MM.1S (cell line): Measurements from ENCODE around the gene DNAL1.

ENCODE experiments used
- DNase-seq: peaks from one replicate; pipeline ENCODE4 v3.0.0-alpha.2; 2015
- H2AFZ ChIP-seq: fragments of 300-600 bp; sonication (generic); 2 replicates; pipeline ENCODE4 v1.6.0; 2016; ENCODE audit warnings: antibody characterized with exemption, low read length
- H3F3A ChIP-seq: fragments of 300-600 bp; sonication (generic); 2 replicates; pipeline ENCODE4 v1.6.1; 2016; ENCODE audit warnings: mild to moderate bottlenecking, antibody characterized with exemption, low read length, moderate library complexity, mixed read lengths; ENCODE audit not compliant: insufficient read depth
- H3K27ac ChIP-seq: fragments of 300-600 bp; sonication (generic); 2 replicates; pipeline ENCODE4 v1.5.1; 2016; ENCODE audit warnings: mild to moderate bottlenecking, low read length
- H3K27me3 ChIP-seq: fragments of 300-600 bp; sonication (generic); replicated peaks from 2 replicates; pipeline ENCODE4 v1.6.0; 2016; ENCODE audit warnings: low read length; ENCODE audit not compliant: insufficient read depth
- H3K36me3 ChIP-seq: fragments of 300-600 bp; sonication (generic); replicated peaks from 2 replicates; pipeline ENCODE4 v1.6.1; 2016; ENCODE audit warnings: mild to moderate bottlenecking, low read length, mixed read lengths; ENCODE audit not compliant: insufficient read depth
- H3K4me1 ChIP-seq: fragments of 300-600 bp; sonication (generic); 2 replicates; pipeline ENCODE4 v1.6.1; 2016; ENCODE audit warnings: low read length, mixed read lengths
- H3K4me2 ChIP-seq: fragments of 300-600 bp; sonication (generic); 2 replicates; pipeline ENCODE4 v1.6.0; 2016; ENCODE audit warnings: low read depth, low read length
- H3K4me3 ChIP-seq: fragments of 300-600 bp; sonication (generic); 2 replicates; pipeline ENCODE4 v1.5.1; 2016; ENCODE audit warnings: low read length, mixed read lengths
- H3K79me2 ChIP-seq: fragments of 300-600 bp; sonication (generic); 2 replicates; pipeline ENCODE4 v1.6.1; 2016; ENCODE audit warnings: mixed run types, low read length, mixed read lengths
- H3K9ac ChIP-seq: fragments of 300-600 bp; sonication (generic); 2 replicates; pipeline ENCODE4 v1.6.1; 2016; ENCODE audit warnings: low read length, mixed read lengths
- H3K9me2 ChIP-seq: fragments of 300-600 bp; sonication (generic); replicated peaks from 2 replicates; pipeline ENCODE4 v1.6.1; 2016; ENCODE audit warnings: mild to moderate bottlenecking, low read length, mixed read lengths; ENCODE audit not compliant: insufficient read depth
- H3K9me3 ChIP-seq: fragments of 300-600 bp; sonication (generic); replicated peaks from 2 replicates; pipeline ENCODE4 v1.6.1; 2016; ENCODE audit warnings: mild to moderate bottlenecking, low read length, mixed read lengths; ENCODE audit not compliant: insufficient read depth
- H4K20me1 ChIP-seq: fragments of 300-600 bp; sonication (generic); 2 replicates; pipeline ENCODE4 v1.6.1; 2016; ENCODE audit warnings: mild to moderate bottlenecking, low read length, moderate library complexity, mixed read lengths; ENCODE audit not compliant: insufficient read depth
- CTCF ChIP-seq: fragments of 300-600 bp; sonication (generic); IDR thresholded peaks from 2 replicates; pipeline ENCODE4 v1.5.1; 2016; ENCODE audit warnings: antibody characterized with exemption, low read length, mixed read lengths
- EZH2 ChIP-seq: fragments of 300-600 bp; sonication (generic); optimal IDR thresholded peaks from 2 replicates; pipeline ENCODE3; 2017; ENCODE audit warnings: low read depth, mild to moderate bottlenecking, antibody characterized with exemption, low read length, mixed read lengths
- EZH2phosphoT487 ChIP-seq: fragments of 300-600 bp; sonication (generic); IDR thresholded peaks from 2 replicates; pipeline ENCODE4 v1.6.1; 2018; ENCODE audit warnings: antibody characterized with exemption, low read length

Gene DNAL1

DNA sequence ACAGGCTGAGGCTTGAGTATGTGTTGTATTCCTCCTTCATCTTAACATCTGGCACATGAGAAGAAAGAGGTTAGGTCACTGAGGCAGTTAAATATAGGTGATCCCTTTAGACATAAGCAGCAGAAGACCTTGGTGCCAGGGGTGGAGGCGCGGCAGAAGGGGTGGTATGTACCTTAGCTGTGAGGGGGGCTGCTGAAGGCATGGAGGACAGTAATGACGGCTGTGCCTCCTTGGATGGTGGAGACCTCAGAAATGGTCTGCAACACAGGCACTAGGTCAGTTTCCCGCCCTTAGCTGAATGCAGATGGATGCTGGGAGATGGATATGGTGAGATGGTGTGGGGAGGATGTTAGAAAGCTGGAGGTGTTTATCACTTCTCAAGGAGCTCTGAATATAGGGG is 70.9 kb downstream of the DNAL1 start:
- no peak overlapping the region for H3K9ac ChIP-seq
- H3K9me3 ChIP-seq = no peaks in the 10 kb centered on the region
- H3K27me3 ChIP-seq = no peaks in the 10 kb centered on the region
- peaks cover 4% of the 10 kb centered on the region; the same call in 1 of the 2 replicates for H3K4me1 ChIP-seq
- H3K27ac ChIP-seq = no peak overlapping the region
- no peak overlapping the region for H3K4me2 ChIP-seq
- no peaks in the 10 kb centered on the region for H3K79me2 ChIP-seq
- H3K9me2 ChIP-seq = no peaks in the 10 kb centered on the region
- H3K36me3 ChIP-seq = no peaks in the 10 kb centered on the region
- no peaks in the 10 kb centered on the region for H4K20me1 ChIP-seq
- TF ChIP-seq EZH2 (no peak), EZH2phosphoT487 (no peak), CTCF (no peak)
- no peak overlapping the region for H2AFZ ChIP-seq
- DNase-seq = no peak
- no peaks in the 10 kb centered on the region for H3F3A ChIP-seq
- H3K4me3 ChIP-seq = no peak overlapping the region

DNA sequence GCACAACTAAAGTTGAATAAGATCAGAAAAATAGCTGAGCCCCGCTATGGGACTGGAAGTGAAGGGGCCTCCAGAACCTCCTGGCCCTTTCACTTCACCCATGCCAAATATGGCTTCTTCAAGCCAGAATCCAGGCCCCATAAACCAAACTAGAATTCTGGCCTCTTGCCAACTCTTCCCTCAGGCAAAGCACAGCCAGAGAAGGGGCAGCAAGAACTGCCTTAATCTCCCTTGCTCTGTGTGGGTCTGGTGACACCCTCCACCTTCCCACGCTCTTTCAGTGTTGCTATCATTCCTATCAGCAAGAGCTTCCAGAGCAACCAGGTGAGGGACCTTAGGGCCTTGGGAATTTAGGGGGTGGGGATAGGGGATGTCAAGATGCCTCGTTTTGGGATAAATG is 72.5 kb downstream of the DNAL1 start:
- Histone ChIP-seq H3K27ac (no peak overlapping the region), H3K4me3 (no peak overlapping the region), H3K27me3 (no peaks in the 10 kb centered on the region), H4K20me1 (no peaks in the 10 kb centered on the region), H3K36me3 (no peaks in the 10 kb centered on the region), H3K9ac (no peak overlapping the region), H3K4me1 (peaks cover 4% of the 10 kb centered on the region; the same call in 1 of the 2 replicates), H2AFZ (no peak overlapping the region), H3K4me2 (no peak overlapping the region), H3K9me2 (no peaks in the 10 kb centered on the region), H3K79me2 (no peaks in the 10 kb centered on the region), H3F3A (no peaks in the 10 kb centered on the region), H3K9me3 (no peaks in the 10 kb centered on the region)
- no peak for TF ChIP-seq CTCF
- no peak for TF ChIP-seq EZH2phosphoT487
- no peak for TF ChIP-seq EZH2
- DNase-seq = no peak

GRCh38 chr14:73717711-73718417 is 73.1 kb downstream of the DNAL1 start:
- H3F3A ChIP-seq = no peaks in the 10 kb centered on the region
- H4K20me1 ChIP-seq = no peaks in the 10 kb centered on the region

More at GRCh38 chr14:73717711-73718417, 73.1 kb downstream of the DNAL1 start:
- no peaks in the 10 kb centered on the region for H3K9me3 ChIP-seq
- H3K4me1 ChIP-seq = peaks cover 4% of the 10 kb centered on the region; the same call in 1 of the 2 replicates
- H3K27me3 ChIP-seq = no peaks in the 10 kb centered on the region
- no peak overlapping the region for H3K27ac ChIP-seq
- H3K9me2 ChIP-seq = no peaks in the 10 kb centered on the region
- H3K9ac ChIP-seq = no peak overlapping the region
- no peak overlapping the region for H3K4me3 ChIP-seq
- no peaks in the 10 kb centered on the region for H3K36me3 ChIP-seq
- no peak for DNase-seq
- H3K79me2 ChIP-seq = no peaks in the 10 kb centered on the region
- H2AFZ ChIP-seq = no peak overlapping the region
- H3K4me2 ChIP-seq = no peak overlapping the region
- TF ChIP-seq EZH2phosphoT487 (no peak), CTCF (no peak)
